ENCODE results near the gene VPS13D. TPM values are rescaled to one million over a fixed set of nuclear protein-coding genes. Genes with fewer than 3 reads are reported as not detected.
"Not testable (repeated sequence)": the region's sequence is repeated elsewhere in the genome, so short reads cannot be mapped to it uniquely, and the experiment has no call there.

Gene VPS13D
- total RNA-seq, 1 donor from 2014 or later = 88.9 TPM

- H3K36me3 ChIP-seq = peaks cover 0 to 4% of the 10 kb centered on the region in 2 donors
Measured at GRCh38 chr1:12454406-12455391, 224.9 kb downstream of the VPS13D start.

GRCh38 chr1:12456081-12456480, 226.3 kb downstream of the VPS13D start:
- H3K4me3 ChIP-seq; intact Hi-C loops (cut with DNase I); DNase-seq (ENCODE audit: extremely low spot score in 2 of 2); H3K9me3 ChIP-seq; H3K27me3 ChIP-seq; H3K36me3 ChIP-seq; H3K27ac ChIP-seq: not testable (repeated sequence)
- H3K4me1 ChIP-seq = peaks cover 95% of the 10 kb centered on the region

More at GRCh38 chr1:12454406-12455391, 224.9 kb downstream of the VPS13D start:
- Histone ChIP-seq H3K27me3 (no peaks in the 10 kb centered on the region), H3K27ac (peak overlapping the region; percentile 73), H3K9me3 (no peaks in the 10 kb centered on the region), H3K4me1 (peaks cover 95% of the 10 kb centered on the region), H3K4me3 (no peak overlapping the region)
- TF ChIP-seq POLR2A (IDR thresholded peaks at IDR 0.05) (no peak), POLR2AphosphoS5 (IDR thresholded peaks at IDR 0.05; ENCODE audit: insufficient read depth in 1 of 2, low read depth in 1 of 2) (peak in 1 of 2 donors; percentile 28)
- intact Hi-C loops (cut with DNase I) = no loop called here
- DNase-seq (ENCODE audit: extremely low spot score in 2 of 2) = no peak

- Histone ChIP-seq H3K4me1 (peaks cover 94% of the 10 kb centered on the region), H3K4me3 (no peak overlapping the region), H3K27ac (peak overlapping the region; percentile 30), H3K27me3 (no peaks in the 10 kb centered on the region), H3K9me3 (no peaks in the 10 kb centered on the region), H3K36me3 (peaks cover 0 to 4% of the 10 kb centered on the region in 2 donors)
- no peak for TF ChIP-seq POLR2AphosphoS5 (IDR thresholded peaks at IDR 0.05; ENCODE audit: insufficient read depth in 1 of 2, low read depth in 1 of 2)
- no peak for TF ChIP-seq POLR2A (IDR thresholded peaks at IDR 0.05)
- TF ChIP-seq CTCF (IDR thresholded peaks at IDR 0.05) = no peak
- intact Hi-C loops (cut with DNase I) = no loop called here
- no peak for DNase-seq (ENCODE audit: extremely low spot score in 2 of 2)
Measured at GRCh38 chr1:12456979-12457378, 227.1 kb downstream of the VPS13D start.

GRCh38 chr1:12457771-12458170, 227.9 kb downstream of the VPS13D start:
- Histone ChIP-seq H3K36me3 (peaks cover 0 to 4% of the 10 kb centered on the region in 2 donors), H3K4me1 (peaks cover 94% of the 10 kb centered on the region), H3K27ac (peak overlapping the region; percentile 74), H3K27me3 (no peaks in the 10 kb centered on the region), H3K9me3 (no peaks in the 10 kb centered on the region), H3K4me3 (no peak overlapping the region)
- DNase-seq (ENCODE audit: extremely low spot score in 2 of 2) = no peak
- TF ChIP-seq POLR2A (IDR thresholded peaks at IDR 0.05) (no peak), POLR2AphosphoS5 (IDR thresholded peaks at IDR 0.05; ENCODE audit: insufficient read depth in 1 of 2, low read depth in 1 of 2) (peak; percentile 35 to 53)
- intact Hi-C loops (cut with DNase I) = no loop called here

GRCh38 chr1:12458571-12458970, 228.7 kb downstream of the VPS13D start:
- peaks cover 0 to 4% of the 10 kb centered on the region in 2 donors for H3K36me3 ChIP-seq
- DNase-seq (ENCODE audit: extremely low spot score in 2 of 2) = no peak
- no peaks in the 10 kb centered on the region for H3K9me3 ChIP-seq
- no peaks in the 10 kb centered on the region for H3K27me3 ChIP-seq
- H3K4me3 ChIP-seq = no peak overlapping the region
- no peak for TF ChIP-seq POLR2A (IDR thresholded peaks at IDR 0.05)
- no peak for TF ChIP-seq CTCF (IDR thresholded peaks at IDR 0.05)
- TF ChIP-seq POLR2AphosphoS5 (IDR thresholded peaks at IDR 0.05; ENCODE audit: insufficient read depth in 1 of 2, low read depth in 1 of 2) = no peak
- intact Hi-C loops (cut with DNase I) = no loop called here
- peak overlapping the region; percentile 74 for H3K27ac ChIP-seq
- peaks cover 94% of the 10 kb centered on the region for H3K4me1 ChIP-seq

GRCh38 chr1:12460121-12460520, 230.3 kb downstream of the VPS13D start:
- intact Hi-C loops (cut with DNase I) = no loop called here
- TF ChIP-seq CTCF (IDR thresholded peaks at IDR 0.05) = no peak
- no peak for TF ChIP-seq POLR2AphosphoS5 (IDR thresholded peaks at IDR 0.05; ENCODE audit: insufficient read depth in 1 of 2, low read depth in 1 of 2)
- no peak for TF ChIP-seq POLR2A (IDR thresholded peaks at IDR 0.05)
- Histone ChIP-seq H3K36me3 (peaks cover 0 to 4% of the 10 kb centered on the region in 2 donors), H3K27ac (peak overlapping the region; percentile 35), H3K4me3 (no peak overlapping the region), H3K9me3 (no peaks in the 10 kb centered on the region), H3K27me3 (no peaks in the 10 kb centered on the region), H3K4me1 (peaks cover 93% of the 10 kb centered on the region)
- no peak for DNase-seq (ENCODE audit: extremely low spot score in 2 of 2)

All from vagina (tissue), 2 donors.